HG02870 (cell line): Measurements from ENCODE around the gene YWHAE.
"Not testable (repeated sequence)": the region's sequence is repeated elsewhere in the genome, so short reads cannot be mapped to it uniquely, and the experiment has no call there.

ENCODE experiments used
- ATAC-seq: cut with Tn5 transposase; IDR thresholded peaks from one replicate; pipeline ENCODE4 v1.9.1; 2021; ENCODE audit warnings: mild to moderate bottlenecking, moderate library complexity; ENCODE audit not compliant: unreplicated experiment

YWHAE gene

GRCh38 chr17:1399679-1400512 is at the start of gene YWHAE:
TSS of gene YWHAE (minus strand) at chr17:1400222. CDS start at chr17:1400110, 112 bp downstream.
- peak; percentile 84 for ATAC-seq

GRCh38 chr17:1449412-1449967 is 49.5 kb upstream of the YWHAE start:
- no peak for ATAC-seq

DNA sequence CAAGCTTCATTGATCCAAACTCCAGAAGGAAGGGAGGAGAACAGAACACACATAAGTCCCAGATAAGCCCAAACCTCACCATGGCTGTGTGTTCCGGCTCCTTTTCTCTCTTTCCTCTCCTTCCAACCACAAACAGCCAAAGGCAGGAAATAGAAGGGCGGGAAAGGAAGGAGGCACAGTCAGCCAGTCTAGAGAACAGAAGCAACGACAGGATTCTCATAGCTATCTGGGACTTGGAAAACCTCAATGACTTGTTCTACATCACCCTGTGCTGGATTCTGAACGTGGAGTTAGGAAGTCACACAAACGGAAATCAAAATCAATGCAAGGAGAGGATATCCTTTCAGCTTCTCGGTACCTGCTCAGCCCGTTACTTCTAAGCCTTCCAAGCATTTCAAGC is 47.0 kb upstream of the YWHAE start:
- no peak for ATAC-seq

- ATAC-seq = no peak
Measured at GRCh38 chr17:1446201-1446600, 46.2 kb upstream of the YWHAE start.

DNA sequence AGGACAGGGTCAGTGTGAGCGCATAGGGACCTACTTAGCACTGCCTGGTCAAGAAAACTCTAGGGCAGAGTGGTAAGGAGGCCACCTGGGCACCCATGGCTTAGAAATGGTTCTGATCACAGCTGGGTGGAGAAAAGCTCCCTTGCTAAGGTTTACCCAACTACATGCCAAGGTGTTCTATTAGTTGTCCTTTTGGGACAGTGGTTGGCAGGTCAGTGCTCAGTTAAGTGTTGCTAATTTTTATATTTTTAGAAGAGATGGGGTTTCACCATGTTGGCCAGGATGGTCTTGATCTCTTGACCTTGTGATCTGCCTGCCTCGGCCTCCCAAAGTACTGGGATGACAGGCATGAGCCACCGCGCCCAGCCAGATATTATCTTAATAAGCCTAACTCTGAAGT is 45.7 kb upstream of the YWHAE start:
- ATAC-seq = not testable (repeated sequence)

- not testable (repeated sequence) for ATAC-seq
Measured at GRCh38 chr17:1442721-1443120, 42.7 kb upstream of the YWHAE start.

DNA sequence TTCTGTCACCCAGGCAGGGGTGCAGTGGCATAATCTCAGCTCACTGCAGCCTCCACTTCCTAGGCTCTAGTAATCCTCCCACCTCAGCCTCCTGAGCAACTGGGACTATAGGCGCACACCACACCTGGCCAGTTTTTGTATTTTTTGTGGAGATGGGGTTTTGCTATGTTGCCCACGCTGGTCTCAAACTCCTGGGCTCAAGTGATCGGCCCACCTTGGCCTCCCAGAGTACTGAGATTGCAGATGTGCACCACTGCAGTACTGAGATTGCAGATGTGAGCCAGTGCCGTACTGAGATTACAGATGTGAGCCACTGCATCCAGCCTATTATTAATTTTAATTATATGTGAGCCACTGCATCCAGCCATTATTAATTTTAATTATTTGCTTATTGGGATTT is 42.2 kb upstream of the YWHAE start:
- no peak for ATAC-seq

DNA sequence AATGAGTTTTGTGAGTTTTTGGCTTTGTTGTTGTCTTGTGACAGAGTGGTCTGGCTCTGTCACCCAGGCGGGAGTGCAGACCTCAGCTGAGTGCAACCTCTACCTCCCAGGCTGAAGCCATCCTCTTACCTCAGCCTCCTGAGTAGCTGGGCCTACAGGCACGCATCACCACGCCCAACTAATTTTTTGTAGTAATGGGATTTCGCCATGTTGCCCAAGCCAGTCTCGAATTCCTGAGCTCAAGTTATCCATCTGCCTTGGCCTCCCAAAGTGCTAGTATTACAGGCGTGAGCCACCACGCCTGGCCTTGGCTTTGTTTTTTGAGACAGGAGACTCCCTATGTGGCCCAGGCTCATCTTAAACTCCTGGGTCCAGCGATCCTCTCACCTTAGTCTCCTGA is 40.9 kb upstream of the YWHAE start:
- ATAC-seq = no peak

DNA sequence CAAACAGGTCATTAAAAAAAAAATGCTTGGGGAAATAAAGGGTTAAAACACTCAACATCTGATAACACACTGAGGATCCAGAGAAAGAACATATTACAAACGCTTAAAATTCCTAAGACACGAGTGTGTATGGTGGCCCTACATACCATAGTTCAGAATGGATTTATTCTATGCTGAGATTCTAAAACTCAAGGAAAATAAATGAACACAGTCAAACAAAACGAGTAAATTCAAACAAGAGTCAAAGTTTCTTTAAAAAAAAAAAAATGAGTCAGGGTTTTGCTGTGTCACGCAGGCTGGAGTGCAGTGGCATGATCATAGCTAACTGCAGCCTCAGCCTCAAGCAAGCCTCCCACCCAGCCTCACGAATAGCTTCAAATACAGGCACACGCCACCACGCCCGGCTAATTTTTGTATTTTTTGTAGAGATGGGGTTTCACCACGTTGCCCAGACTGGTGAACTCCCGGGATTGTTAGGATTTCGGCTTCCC is 38.6 kb upstream of the YWHAE start:
- no peak for ATAC-seq

GRCh38 chr17:1435326-1435725 is 35.3 kb upstream of the YWHAE start:
- ATAC-seq = no peak

DNA sequence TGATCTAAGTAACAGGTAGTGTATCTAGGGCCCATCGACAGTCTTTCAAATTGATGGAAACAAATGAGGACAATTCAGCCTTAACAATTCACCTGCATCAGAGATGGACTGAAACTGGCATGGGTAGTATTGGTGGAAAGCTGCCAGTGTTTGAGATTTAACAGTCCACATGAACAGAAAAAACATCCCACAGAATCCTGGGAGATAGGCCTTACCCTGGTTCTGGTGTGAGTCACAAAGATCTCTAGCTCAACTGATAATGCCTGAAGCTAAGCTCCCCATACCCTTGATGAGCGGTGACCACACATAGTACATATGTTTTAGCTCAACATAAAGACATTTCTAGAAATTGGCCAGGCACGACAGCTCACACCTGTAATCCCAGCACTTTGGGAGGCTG is 34.1 kb upstream of the YWHAE start:
- ATAC-seq = no peak

- peak; percentile 85 for ATAC-seq
Measured at GRCh38 chr17:1431631-1432104, 31.6 kb upstream of the YWHAE start.

DNA sequence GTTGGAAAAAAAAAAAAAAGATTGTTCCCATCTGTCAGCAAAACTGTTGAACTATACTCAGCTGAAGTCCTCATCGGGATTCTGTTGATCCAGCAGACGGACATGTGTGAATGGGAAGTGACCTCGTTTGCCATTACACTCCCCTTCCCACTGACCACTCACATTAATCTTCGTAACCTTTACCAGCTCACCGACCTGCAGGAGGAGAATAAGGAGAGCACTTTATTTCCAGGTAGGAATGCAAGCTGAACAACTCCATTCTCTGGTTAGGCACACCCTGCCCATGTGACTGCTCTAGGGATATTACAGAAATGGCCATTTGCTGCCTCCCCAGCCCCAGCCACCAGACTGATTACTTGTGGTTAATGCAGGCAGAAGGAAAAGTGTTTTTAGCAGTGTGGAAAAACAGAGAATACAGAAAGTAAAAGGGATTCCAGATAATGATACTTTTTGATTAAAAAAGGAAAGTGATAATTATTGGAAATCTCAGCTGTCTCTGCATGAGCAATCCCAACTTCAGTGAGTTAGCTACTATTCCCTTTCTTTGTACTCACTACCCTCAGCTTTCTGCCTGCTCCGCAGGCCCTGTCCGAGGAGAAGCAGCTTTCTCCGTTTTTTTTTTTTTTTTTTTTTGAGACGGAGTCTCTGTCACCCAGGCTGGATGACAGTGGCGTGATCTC is 23.6 kb upstream of the YWHAE start:
- no peak for ATAC-seq

DNA sequence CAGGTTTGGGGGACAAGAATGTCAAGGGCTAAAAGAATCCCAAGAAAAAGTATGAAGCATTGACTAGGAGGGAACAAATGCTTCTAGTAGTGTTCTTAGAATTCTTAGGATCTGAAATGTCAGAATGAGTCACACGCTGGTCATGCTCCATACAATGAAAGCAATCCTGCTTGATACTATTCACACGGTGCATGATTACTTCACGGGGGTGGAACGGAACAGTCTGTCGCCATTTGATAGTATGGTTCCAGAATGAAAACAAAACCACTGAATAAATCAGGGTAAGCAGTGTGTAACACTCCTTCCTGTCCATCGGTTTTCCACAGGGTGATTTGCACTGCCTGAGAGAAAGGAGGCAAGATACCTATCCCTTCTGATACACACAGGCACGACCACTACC is 22.9 kb upstream of the YWHAE start:
- no peak for ATAC-seq

DNA sequence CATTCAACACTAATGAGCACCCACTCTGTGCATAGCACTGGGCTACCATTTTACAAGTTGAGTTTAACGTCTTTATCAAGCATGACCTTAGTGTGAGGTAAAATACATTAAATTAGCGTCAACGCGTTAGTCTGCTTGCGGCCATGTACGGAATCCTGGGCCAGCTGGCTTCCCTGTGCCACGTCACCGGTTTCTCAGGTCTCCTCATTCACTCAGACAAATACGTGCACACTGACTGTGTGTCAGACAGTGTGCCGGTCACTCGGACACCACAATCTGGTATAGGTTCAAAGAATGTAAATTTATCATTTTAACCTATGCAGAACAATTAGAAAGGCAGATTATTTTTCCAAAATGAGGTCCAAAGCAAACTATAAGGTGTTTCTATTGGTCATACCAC is 21.4 kb upstream of the YWHAE start:
- ATAC-seq = no peak

DNA sequence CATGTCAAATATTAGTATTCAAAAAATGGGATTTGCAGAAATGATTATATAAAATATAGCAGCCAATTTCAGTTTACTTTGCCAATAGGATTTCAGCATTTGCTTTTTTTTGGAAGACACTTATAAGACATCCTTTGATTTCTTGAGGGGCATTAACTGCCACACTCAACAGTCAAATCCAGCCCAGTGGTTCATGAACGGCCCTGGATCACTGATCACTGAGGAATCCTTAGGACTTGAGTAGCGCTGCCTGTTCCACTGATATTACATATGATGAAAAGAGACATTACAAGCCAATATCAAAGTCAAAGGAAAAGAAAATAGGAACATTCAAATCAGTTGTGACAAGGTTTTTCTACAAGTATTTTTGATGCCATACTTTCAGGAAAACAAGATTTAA is 21.0 kb upstream of the YWHAE start:
- ATAC-seq = no peak

DNA sequence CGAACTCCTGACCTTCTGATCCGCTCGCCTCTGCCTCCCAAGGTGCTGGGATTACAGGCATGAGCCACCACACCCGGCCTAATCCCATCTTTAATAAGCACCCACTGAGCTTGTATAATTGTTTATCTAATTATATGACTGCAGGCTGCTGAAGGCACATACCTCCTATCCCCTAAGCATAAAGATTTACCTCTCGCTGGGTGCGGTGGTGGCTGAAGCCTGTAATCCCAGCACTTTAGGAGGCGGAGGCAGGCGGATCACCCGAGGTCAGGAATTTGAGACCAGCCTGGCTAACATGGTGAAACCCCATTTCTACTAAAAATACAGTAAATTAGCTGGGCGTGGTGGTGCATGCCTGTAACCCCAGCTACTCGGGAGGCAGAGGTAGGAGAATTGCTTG is 20.1 kb upstream of the YWHAE start:
- ATAC-seq = no peak

DNA sequence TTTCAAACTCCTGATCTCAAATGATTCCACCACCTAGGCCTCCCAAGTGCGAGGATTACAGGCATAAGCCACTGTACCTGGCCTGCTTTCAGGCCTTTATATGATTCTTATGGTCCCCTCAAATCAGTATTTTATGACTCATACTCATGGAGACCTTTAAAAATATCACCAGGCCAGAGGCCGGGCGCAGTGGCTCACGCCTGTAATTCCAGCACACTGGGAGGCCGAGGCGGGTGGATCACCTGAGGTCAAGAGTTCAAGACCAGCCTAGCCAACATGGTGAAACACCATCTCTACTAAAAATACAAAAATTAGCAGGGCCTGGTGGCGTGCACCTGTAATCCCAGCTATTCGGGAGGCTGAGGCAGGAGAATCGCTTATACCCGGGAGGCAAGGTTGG is 18.5 kb upstream of the YWHAE start:
- not testable (repeated sequence) for ATAC-seq

DNA sequence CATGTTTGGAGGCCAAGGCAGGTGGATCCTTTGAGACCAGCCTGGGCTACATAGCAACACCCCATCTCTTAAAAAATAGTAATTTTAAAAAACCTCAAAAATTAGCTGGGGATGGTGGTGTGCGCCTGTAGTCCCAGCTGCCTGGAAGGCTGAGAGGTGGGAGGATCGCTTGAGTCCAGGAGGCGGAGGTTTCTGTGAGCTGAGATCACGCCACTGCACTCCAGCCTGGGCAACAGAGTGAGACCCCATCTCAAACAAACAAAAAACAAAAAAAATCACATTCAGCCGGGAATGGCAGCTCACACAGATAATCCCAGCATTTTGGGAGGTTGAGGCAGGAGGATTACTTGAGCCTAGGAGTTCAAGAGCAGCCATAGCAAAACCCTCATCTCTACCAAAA is 16.4 kb upstream of the YWHAE start:
- ATAC-seq = no peak

DNA sequence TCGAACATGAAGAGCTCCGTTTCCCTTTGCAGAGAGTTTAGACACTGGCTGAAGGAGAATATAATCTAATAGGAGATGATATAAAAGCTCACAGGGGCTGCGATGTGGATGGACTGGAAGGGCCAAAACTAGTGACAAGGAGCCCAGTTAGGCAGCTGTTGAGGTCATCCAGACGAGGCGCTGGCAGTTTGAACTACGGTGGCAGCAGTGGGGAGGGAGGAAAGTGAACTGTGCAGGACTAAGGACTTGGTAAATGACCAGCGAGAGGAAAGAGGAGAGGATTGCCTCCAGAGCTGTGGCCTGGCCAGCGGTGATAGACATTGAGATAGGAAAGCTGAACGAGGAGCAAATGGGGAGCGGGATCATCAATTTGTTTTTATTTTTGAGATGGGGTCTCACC is 14.6 kb upstream of the YWHAE start:
- ATAC-seq = no peak

- ATAC-seq = no peak
Measured at GRCh38 chr17:1414001-1414574, 14.1 kb upstream of the YWHAE start.
